Stimulated activated CD4-positive, alpha-beta T cell treated with anti-CD3 and anti-CD28 coated beads, TNF-alpha, amount 100 ng/mL, for 4 hours (primary cell): ENCODE data around the gene F9.

Source experiments
- DNase-seq, 3 experiments: peaks; one replicate each; pipeline ENCODE4 v3.0.0-alpha.2; 2020; ENCODE audit warnings: low read depth in 3 of 3

F9 gene

DNA sequence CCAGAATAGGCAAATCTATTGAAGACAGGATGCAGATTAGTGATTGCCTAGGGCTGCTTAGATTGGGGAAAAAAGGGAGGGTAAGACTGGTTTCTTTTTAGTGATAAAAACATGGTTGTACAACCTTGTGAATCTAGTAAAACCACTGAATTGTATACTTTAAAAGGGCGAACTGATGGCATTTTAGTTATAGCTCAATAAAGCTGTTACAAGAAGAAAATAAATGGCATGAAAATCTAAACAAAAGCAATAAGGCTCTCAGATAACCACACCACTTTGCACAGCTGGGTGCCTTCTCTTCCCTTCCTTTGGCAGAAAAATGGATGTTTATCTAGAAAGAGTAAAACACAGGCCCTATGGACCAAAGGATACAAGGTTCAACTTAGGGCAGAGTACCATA, 69.6 kb downstream of the F9 start:
- no peak for DNase-seq
